Measurements from ENCODE around the gene GGT1.
A peak's percentile ranks its signal among the peaks of the same experiment; 100 is the strongest.
"Not testable (repeated sequence)": the region's sequence is repeated elsewhere in the genome, so short reads cannot be mapped to it uniquely, and the experiment has no call there.

GGT1 gene

DNA sequence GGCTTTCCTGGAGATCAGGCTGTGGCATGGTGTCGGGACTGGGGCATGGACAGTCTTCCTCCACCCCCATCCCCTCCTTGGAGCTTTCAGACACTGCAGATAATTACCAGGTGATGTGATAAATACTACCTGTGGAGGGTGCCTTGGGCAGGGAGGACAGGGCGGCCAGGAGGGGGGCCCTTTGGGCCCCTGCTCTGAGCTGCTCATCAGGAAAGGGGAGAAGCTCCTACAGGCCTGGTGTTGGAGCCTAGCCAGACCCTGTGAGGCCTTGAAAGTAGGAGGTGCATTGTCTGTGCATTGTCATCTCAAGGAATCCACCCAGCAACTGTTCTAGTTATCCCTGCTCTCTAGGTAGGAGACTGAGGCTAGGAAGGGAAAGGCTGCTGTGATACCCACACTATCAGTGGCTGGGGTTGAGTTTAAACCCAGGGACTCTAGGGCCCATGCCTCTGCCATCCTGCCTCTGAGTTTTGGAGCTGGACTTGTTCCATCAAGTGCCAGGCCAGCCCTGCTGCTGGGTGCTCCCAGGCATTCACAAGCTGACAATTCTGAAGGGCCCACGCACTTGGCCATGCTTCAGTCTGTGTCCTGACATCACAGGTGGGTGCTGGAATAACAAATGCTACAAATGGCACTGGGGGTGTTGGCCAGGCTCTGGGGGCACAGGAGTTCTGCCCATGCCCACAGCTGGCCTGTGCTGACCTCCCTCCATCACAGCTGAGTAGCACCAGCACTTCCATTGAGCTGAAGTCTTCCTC lies 2.9 kb upstream of the GGT1 start:
- not testable (repeated sequence) for DNase-seq

DNA sequence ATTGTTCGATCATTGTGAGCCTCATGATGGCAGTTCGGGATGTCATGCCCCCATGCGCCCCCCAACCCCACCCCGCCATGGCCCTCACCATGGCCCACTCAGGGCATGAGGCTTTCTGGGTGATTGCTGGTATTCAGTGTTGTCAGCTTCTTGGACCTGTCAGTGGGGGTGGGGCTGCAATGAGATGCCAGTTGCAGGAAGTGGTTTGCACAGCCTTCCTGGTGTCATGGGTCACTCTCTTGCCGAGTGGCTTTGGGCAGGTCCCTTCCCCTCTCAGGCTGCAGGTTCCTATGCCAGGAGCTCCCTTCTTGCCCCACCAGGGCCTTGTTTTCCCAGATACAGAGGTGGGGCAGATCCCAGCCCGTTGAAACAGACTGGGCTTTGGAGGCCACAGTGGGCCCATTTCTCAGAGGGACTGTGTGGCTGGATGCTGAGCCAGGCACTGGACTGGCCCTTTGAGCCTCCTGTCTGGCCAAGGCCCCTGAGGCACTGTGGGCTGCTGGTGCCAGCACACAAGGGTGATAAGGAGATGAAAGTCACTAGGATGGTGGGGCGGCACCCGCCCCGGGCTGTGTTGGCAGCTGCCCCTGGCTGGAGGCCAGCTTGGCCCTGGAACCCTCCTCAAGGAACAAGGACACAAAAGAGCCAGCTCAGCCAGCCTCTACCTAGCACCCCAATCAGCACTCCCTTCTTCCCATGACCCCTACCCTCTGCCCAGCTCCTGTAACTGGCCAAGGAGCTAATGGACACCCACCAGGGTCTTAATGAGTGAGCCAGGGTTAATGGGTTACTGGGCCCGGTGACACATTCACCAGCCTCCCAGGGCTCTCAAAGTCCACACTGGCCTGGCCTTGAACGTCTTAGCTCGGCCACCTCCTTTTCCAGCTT lies 1.5 kb upstream of the GGT1 start:
- peak; percentile 28 for DNase-seq

DNA sequence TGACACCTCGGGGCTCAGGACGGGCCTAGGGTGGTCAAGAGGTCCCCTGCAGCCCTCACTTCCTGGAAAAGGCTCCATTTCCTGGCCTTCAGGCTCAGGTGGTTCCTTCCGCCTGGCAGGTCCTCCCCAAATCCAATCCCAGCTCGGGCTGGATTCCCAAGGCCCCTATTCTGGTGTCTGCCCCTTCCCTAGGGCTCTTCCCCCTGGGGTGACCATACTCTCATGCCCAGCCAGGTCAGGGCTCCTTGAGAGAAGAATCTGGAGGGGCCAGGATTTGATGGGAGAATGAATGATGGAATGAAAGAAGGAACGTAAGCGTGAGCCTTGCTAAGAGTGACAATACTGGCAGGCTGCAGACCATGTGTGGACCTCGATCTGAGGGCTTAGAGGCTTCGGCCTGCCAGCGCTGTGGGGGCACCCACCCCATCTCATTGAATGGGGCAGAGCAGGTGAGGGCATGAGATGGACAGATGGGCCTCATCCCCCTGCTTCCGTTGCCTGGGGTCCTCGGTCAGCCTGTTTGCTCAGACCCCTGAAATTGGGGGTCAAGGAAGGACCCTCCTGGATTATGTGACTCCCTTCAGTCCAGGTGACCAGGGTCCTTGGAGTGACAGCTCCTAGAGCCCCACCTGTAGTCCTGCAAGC lies 766 bp upstream of the GGT1 start:
- not testable (repeated sequence) for DNase-seq

DNA sequence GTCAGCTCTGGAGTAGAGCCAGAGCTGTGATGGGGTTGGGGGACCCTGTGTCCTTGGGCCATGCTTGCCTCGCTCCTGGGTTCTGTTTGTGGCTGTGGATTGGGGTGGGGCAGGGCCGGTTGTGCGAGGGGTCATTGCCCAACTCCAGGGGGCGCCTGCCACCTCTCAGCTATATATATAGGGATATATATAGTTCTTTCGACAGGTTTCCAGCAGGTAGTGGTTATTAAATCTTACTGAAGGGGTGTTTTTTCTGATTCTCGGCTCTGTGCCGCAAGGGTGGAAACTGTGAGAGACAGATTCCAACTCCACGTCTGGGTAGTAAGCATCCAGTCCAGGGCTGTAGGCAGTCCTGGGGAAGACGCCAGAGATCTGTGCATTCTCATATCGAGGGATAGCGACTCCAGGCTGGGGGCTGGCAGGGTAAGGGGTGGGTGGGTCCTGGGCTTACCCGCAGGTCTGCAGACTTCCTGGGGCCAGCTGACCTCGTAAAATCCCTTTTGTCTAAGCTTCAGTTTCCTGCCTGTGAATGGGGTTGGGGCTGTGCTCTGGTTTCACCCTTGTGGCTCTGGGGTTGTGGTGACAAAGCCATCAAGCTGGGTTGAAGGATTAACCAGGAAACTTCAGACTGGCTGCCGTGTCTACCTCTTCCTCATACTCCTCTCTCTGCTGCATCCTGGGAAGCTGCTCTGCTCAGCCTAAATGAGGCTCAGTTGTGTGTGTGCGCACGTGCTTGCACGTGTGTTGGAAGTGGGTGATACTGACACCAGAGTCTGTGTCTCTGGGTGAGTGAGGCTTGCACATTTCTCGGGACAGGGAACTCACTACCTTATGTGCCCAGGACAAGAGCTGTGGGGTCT lies 1.0 kb downstream of the GGT1 start:
- DNase-seq, result not testable (repeated sequence)

DNA sequence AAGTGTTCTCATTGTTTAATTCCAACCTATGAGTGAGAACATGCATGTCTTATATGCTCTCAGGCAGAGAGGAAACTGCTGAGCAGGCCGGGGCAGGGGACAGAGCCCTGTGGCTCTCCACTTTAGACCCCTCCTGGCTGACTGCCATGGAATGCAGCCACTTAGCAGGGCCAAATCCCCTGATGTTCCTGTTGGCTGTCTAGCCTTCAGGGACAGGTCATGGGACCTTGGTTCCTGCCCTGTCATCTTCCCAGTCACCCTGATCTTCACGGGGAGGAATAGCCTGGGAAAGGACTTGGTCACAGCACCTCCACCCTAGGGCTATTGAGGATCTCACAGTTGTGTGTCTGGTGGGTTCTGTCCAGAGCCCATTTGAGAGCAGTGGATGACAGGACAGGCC lies 3.3 kb downstream of the GGT1 start:
- not testable (repeated sequence) for DNase-seq

DNA sequence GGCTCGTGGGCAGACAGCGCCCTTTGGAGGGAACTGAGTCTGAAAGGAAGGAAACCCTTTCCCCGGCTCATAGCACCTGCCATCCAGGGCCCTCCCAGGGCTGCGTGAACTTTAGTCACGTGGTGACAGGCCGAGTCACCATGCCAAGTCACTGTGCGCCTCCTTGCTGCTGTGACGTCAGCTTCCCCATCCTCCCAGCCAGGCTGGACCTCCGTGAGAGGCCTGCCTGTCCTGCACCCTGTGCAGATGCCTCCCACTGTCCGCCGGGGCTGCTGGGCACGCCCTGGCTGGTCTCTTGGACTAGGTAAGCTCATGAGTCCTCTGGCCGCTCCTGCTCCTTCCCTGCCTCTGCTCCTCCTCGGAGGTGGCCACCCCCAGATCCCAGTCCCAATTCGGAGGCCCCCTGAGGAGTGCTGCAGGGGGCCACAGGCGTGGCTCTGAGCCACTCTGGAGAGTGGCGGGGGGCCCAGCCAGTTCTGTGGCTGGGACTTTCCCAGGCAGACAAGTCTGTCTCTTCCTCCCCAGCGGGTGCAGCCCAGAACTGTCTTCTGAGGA lies 4.5 kb downstream of the GGT1 start:
- peak; percentile 89 for DNase-seq

DNA sequence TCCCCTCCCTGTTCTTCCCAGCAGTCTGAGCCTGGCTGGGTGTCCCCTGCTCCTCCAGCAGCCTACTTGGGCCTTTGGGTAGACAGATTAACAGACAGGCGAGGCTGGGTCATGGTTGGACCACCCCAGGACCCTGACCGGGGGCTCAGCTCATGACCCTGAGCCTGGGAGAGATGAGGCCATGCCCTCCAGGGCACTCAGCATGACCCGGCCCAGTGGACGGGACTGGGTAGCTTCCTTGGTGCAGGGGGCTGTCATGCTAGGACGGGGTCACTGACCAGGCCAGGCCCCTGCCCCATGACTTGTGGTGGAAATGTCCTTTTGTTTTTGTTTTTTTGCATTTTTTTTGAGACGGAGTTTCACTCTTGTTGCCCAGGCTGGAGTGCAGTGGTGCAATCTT lies 5.3 kb downstream of the GGT1 start:
- DNase-seq, result not testable (repeated sequence)

DNA sequence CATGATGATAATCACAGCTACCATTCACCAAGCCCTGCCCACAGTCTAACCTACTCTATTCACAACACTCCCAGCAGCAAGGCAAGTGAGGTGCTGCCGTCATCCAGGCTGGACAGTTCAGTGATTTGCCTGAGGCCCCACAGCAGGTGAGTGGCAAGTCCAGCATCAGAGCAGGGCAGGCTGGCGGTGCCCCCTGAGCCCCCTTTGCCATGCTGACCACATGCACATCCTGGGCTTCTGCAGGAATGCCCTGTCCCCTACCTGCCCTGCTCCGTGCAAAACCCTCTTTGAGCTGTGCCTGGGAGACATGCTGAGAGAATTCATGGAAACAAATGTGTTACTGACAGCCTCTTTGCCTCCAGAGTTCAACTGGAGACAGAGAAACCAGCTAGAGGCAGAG lies 6.9 kb downstream of the GGT1 start:
- DNase-seq, result not testable (repeated sequence)

DNA sequence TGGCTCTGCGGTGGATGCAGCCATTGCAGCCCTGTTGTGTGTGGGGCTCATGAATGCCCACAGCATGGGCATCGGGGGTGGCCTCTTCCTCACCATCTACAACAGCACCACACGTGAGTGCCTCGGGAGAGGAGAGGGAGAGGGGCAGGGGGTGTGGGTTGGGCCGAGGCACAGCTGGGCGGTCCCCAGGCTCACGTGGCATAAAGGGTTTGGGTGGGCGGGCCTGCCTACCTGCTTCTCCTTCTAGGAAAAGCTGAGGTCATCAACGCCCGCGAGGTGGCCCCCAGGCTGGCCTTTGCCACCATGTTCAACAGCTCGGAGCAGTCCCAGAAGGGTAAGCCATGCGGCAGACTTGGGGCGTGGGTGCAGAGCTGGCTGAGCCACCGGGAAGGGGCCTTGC lies 11.8 kb downstream of the GGT1 start:
- DNase-seq, result not testable (repeated sequence)

DNA sequence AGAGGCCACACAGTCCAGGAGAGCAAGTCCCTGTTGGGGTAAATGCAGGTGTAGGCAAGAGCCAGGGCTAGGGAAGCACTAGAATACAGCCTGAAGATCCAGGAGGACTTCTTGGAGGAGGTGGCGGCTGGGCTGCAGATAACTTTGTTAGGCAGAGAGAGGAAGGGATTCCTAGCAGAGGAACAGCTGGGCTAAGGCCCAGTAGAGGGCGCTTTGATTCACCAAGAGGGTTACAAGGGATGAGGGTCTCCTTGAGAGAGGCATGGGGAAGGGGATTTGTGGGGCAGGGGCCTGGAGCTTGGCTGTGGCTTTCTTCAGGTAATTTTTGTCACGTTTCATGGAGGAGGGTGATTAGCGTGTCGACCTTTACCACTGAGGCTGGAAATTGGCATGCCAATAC lies 18.3 kb downstream of the GGT1 start:
- not testable (repeated sequence) for DNase-seq

DNA sequence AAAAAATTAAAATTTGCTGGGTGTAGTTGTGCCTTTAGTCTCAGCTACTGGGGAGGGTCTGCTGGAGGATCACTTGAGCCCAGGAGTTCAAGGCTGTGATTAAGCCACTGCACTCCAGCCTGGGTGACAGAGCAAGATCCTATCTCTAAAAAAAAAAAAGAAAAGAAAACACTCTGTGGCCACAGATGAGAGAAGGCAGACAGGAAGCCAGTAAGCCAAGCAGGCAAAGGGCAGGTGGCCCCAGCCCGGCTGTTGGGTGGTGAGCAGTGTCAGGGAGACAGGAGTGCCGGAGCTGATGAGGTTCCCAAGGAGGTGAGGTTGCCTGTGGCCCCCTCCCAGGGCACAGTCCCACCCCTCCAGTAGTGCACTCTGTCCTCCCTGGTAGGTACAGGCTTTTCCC lies 19.6 kb downstream of the GGT1 start:
- DNase-seq, result not testable (repeated sequence)

DNA sequence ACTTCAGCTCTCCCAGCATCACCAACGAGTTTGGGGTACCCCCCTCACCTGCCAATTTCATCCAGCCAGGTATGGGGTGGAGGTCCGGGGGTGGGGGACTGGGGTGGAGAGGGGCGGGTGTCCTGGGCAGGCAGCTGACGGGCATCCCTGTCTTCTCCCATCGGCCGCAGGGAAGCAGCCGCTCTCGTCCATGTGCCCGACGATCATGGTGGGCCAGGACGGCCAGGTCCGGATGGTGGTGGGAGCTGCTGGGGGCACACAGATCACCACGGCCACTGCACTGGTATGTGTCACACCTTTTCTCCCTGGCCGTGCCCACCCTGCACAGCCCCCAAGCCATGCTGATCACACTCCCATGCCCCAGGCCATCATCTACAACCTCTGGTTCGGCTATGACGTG lies 24.9 kb downstream of the GGT1 start:
- not testable (repeated sequence) for DNase-seq

DNA sequence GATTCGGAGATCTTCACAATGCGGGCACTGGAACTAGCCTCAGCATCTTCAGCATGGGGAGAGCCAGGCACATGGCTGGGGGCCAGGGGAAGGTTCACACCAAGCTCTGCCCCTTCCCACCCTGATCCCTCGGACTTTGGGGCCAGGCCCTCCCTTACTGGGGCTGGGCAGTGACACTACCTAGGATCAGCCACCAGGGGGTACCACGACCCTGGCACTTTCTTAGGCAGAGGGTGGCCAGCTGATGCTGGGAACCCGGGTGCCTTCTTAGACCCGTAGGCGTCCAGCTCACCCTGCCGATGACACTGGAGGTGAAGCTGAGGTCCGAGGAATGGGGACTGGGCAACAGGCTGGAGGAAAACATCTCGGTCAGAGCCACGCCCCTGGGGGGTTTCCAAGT lies 26.1 kb downstream of the GGT1 start:
- DNase-seq, result not testable (repeated sequence)

DNA sequence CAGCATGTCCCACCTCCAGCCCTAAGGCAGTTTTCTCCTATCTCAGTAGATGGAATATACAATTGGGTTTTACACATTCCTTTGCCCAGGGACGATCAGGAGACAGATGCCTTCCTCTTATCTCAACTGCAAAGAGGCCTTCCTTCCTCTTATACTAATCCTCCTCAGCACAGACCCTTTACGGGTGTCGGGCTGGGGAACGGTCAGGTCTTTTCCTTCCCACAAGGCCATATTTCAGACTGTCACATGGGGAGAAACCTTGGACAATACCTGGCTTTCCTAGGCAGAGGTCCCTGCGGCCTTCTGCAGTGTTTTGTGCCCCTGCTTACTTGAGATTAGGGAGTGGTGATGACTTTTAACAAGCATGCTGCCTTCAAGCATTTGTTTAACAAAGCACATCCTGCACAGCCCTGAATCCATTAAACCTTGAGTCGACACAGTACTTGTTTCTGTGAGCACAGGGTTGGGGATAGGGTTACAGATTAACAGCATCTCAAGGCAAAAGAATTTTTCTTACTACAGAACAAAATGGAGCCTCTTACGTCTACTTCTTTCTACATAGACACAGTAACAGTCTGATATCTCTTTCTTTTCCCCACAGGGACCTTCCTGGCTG lies 27.9 kb downstream of the GGT1 start:
- not testable (repeated sequence) for DNase-seq

DNA sequence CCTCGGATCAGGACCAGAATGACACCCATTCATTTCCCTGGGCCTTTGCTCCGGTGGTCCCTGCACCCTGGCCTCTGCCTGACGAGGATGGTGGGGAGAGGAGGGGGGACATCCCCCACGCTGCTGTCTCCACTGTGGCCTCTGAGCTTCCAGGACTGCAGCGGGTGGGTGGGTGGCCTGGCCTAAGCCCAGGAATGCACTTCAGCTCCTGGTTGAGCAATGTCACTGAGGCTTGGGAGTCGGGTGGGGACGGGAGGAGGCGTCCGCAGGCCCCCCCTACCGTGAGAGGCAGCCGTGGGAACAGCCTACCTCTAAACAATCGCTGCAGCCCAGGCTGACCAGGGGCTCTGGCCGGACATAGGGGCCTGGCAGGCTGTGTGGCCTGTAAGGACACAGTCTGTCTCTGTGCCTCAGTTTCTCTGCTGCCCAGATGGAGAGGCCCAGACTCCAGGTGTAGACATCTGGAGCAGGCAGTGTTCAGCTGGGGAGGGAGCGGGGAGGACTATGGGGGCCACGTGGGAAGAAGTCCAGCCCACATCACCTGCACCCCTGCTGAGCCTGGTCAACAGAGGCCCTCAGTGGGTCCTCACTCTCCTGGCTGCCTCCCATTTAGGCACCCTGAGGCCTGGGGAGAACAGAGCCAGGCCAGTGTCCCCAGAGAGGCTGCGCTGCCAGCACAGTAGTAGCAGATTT lies 28.6 kb downstream of the GGT1 start:
- DNase-seq, result not testable (repeated sequence)

DNA sequence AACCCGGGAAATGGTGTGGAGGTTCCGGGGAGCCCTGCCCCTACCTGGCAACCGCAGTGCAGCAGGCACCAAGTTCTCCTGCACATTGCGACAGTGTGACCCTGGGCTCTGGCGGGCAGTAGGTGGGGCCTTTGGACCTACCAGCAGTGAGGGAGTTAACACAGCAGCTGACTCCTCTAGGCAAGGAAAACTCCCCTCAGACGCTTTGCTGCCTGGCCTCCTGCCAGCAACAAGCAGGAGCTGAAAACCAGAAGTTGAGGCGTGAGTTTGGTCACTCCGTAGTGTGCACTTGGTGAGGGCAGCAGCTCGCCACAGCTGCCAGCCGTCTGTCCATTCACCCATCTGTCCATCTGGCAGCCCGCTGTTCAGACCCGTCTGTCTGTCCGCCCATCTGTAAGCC lies 29.6 kb downstream of the GGT1 start:
- peak; percentile 1 for DNase-seq

DNA sequence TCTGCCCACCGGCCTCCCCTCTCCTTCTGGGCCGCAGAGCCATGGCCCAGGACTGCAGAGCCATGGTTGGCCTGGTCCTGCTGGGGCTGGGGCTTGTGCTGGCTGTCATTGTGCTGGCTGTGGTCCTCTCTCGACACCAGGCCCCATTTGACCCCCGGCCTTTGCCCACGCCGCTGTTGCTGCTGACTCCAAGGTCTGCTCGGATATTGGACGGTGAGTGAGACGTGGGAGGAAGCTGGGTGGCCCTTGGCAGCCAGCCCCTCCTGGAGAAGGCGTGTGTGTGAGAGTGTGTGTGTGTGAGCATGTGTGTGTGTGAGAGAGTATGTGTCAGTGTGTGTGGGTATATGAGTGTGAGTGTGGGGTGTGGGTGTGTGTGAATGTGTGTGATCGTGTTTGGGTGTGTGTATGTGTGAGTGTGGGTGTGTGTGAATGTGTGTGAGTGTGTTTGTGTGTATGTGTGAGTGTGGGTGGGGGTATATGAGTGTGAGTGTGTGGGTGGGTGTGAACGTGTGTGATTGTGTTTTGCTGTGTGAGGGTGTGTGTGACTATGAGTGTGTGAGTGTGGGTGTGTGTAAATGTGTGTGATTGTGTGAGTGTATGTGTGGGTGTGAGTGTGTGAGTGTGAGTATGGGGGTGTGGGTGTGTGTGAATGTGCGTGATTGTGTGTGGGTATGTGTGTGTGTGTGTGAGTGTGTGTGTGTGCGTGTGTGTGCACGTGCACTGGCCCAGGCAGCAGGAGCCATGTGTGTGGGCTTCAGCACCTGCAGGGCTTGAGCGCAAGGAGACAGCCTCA lies 30.4 kb downstream of the GGT1 start:
- not testable (repeated sequence) for DNase-seq

DNA sequence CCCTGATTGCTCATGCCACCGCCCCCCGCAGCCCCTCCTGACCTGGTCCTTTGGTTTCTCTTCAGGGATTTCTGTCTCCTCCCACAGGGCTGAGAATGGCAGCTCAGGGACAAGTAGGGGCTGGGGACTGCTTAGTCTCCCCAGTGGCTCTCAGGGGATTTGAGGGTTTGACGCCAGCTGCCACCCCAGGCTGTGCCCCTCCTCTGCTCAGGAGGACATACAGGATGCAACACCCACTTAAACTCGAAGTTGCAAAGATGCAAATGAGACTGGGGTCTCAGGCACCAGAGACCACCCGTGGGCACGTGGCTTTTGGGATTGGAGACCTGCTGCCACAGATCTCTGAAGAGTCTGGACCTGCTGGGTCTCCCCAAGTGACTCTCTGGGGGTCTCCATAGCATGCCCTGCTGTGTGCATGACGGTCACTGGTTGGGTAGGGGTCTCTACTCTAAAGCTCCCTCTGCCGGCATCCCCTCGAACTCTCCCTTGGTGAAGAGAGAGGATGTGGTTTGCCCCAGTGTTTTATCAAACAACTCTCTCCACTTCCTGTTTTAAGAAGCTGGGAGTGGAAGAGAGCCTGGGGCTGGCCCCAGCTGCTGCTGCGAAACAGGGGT lies 31.9 kb downstream of the GGT1 start:
- DNase-seq, result not testable (repeated sequence)

DNA sequence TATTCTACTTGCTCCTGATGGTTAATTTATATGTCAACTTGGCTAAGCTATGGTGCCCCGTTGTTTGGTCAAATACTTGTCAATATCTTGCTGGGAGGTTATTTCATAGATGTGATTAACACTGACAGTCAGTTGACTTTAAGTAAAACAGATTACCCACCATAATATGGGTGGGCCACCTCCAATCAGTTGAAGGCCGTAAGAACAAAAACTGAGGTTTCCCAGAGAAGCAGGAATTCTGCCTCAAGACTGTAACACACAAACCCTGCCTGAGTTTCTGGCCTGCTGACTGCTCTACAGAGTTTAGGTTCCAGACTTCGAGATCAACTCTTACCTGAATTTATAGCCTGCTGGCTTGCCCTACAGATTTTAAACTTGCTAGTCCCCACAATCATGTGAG lies 33.5 kb downstream of the GGT1 start:
- DNase-seq, result not testable (repeated sequence)

DNA sequence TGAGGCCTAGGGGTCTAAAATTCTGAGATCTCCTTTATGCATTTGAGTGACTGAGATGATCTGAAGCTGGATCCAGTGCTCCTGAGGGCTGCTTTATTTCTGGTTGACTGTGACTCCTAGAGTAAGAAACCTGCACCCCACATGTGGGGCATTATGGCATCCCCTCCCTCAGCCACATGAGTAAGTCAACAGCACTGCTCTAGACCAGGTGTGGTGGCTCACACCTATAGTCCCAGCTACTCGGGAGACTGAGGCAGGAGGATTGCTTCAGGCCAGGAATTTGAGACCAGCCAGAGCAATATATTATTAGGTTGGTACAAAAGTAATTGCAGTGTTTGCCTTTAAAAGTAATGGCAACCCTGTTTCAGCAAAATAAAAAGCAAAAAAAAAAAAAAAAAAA lies 39.3 kb downstream of the GGT1 start:
- DNase-seq, result not testable (repeated sequence)

Data from inflammatory macrophage treated with lipopolysaccharide for 4 hours (primary cell).